H9 (cell line): ENCODE measurements around the gene CAMTA1. TPM values are rescaled to one million over a fixed set of nuclear protein-coding genes. Genes with fewer than 3 reads are reported as not detected.

Experiments used
- DNase-seq: peaks from one replicate; pipeline ENCODE4 v3.0.0-alpha.2; 2017
- H2AFZ ChIP-seq: one replicate; pipeline ENCODE4 v1.6.1; 2013; ENCODE audit warnings: mild to moderate bottlenecking, low read length, control low read depth, moderate library complexity
- H2AK5ac ChIP-seq: 2 replicates; pipeline ENCODE4 v1.6.1; 2013; ENCODE audit warnings: low read length, control low read depth, mixed read lengths; ENCODE audit not compliant: insufficient read length
- H2BK120ac ChIP-seq: one replicate; pipeline ENCODE4 v1.6.1; 2013; ENCODE audit warnings: low read depth, mild to moderate bottlenecking, low read length, control low read depth, inconsistent platforms; ENCODE audit not compliant: poor library complexity, severe bottlenecking
- H2BK12ac ChIP-seq: 2 replicates; pipeline ENCODE4 v1.6.1; 2013; ENCODE audit warnings: low read length, control low read depth, mixed read lengths, low read depth; ENCODE audit not compliant: insufficient read length
- H2BK15ac ChIP-seq: 2 replicates; pipeline ENCODE4 v1.6.1; 2013; ENCODE audit warnings: low read depth, low read length, control low read depth
- H2BK20ac ChIP-seq: one replicate; pipeline ENCODE4 v1.6.1; 2013; ENCODE audit warnings: low read depth, mild to moderate bottlenecking, low read length, control low read depth, inconsistent platforms; ENCODE audit not compliant: poor library complexity, severe bottlenecking
- H2BK5ac ChIP-seq: 2 replicates; pipeline ENCODE4 v1.6.1; 2013; ENCODE audit warnings: low read length, control low read depth, mixed read lengths; ENCODE audit not compliant: insufficient read length
- H3K14ac ChIP-seq: 2 replicates; pipeline ENCODE4 v1.6.1; 2013; ENCODE audit warnings: low read length, control low read depth; ENCODE audit not compliant: insufficient read depth
- H3K18ac ChIP-seq: 2 replicates; pipeline ENCODE4 v1.6.1; 2013; ENCODE audit warnings: low read depth, mild to moderate bottlenecking, mixed read lengths, low read length, control low read depth; ENCODE audit not compliant: insufficient read length
- H3K23ac ChIP-seq: 2 replicates; pipeline ENCODE4 v1.6.1; 2013; ENCODE audit warnings: low read length, control low read depth, mixed read lengths, low read depth; ENCODE audit not compliant: insufficient read length
- H3K23me2 ChIP-seq: 2 replicates; pipeline ENCODE4 v1.6.1; 2013; ENCODE audit warnings: low read depth, mild to moderate bottlenecking, mixed read lengths, low read length, control low read depth; ENCODE audit not compliant: insufficient read length, poor library complexity, severe bottlenecking
- H3K27ac ChIP-seq: 2 replicates; pipeline ENCODE4 v1.5.1; 2013; ENCODE audit warnings: low read length, control low read depth, mixed read lengths, low read depth; ENCODE audit not compliant: insufficient read length
- H3K27me3 ChIP-seq: 2 replicates; pipeline ENCODE4 v1.6.1; 2013; ENCODE audit warnings: low read length, control low read depth, inconsistent platforms; ENCODE audit not compliant: insufficient read depth
- H3K4ac ChIP-seq: 2 replicates; pipeline ENCODE4 v1.6.1; 2013; ENCODE audit warnings: low read depth, mild to moderate bottlenecking, control low read depth, inconsistent platforms, low read length, moderate library complexity
- H3K4me1 ChIP-seq: 2 replicates; pipeline ENCODE4 v1.6.1; 2013; ENCODE audit warnings: low read length, control low read depth, inconsistent platforms; ENCODE audit not compliant: insufficient read depth
- H3K4me2 ChIP-seq: 2 replicates; pipeline ENCODE4 v1.6.1; 2013; ENCODE audit warnings: low read length, control low read depth, mixed read lengths; ENCODE audit not compliant: insufficient read length, insufficient read depth
- H3K56ac ChIP-seq: 2 replicates; pipeline ENCODE4 v1.6.1; 2013; ENCODE audit warnings: low read depth, mild to moderate bottlenecking, mixed read lengths, low read length, control low read depth; ENCODE audit not compliant: insufficient read length
- H3K79me1 ChIP-seq: 2 replicates; pipeline ENCODE4 v1.6.1; 2013; ENCODE audit warnings: low read depth, mild to moderate bottlenecking, moderate library complexity, low read length, control low read depth, inconsistent platforms; ENCODE audit not compliant: insufficient read depth, poor library complexity, severe bottlenecking
- H3K79me2 ChIP-seq: 2 replicates; pipeline ENCODE4 v1.6.1; 2013; ENCODE audit warnings: low read length, control low read depth, inconsistent platforms; ENCODE audit not compliant: insufficient read depth
- H3K9ac ChIP-seq: 2 replicates; pipeline ENCODE4 v1.6.1; 2013; ENCODE audit warnings: low read length, control low read depth, mixed read lengths; ENCODE audit not compliant: insufficient read length; ENCODE audit errors: extremely low read depth
- H3K9me3 ChIP-seq: one replicate; pipeline ENCODE4 v1.6.1; 2013; ENCODE audit warnings: low read depth, low read length, inconsistent platforms; ENCODE audit not compliant: control insufficient read depth
- H3T11ph ChIP-seq: one replicate; pipeline ENCODE4 v1.6.1; 2013; ENCODE audit warnings: mild to moderate bottlenecking, low read length, control low read depth, inconsistent platforms
- H4K20me1 ChIP-seq: one replicate; pipeline ENCODE4 v1.6.1; 2013; ENCODE audit not compliant: control insufficient read depth, insufficient read length, insufficient read depth
- H4K5ac ChIP-seq: 2 replicates; pipeline ENCODE4 v1.6.1; 2013; ENCODE audit warnings: low read depth, mild to moderate bottlenecking, mixed read lengths, low read length, control low read depth; ENCODE audit not compliant: insufficient read length
- H4K8ac ChIP-seq: replicated peaks from 2 replicates; pipeline ENCODE4 v1.6.1; 2013; ENCODE audit warnings: low read length, control low read depth, mixed read lengths, low read depth; ENCODE audit not compliant: insufficient read length
- H4K91ac ChIP-seq: 2 replicates; pipeline ENCODE4 v1.6.1; 2013; ENCODE audit warnings: low read depth, mild to moderate bottlenecking, moderate library complexity, mixed read lengths, low read length, control low read depth; ENCODE audit not compliant: insufficient read length
- H3K27ac Mint-ChIP-seq, 3 experiments: 2 replicates in 2 of 3; 3 replicates in 1 of 3; pipeline ENCODE4 v1.8.0; 2020 to 2021; ENCODE audit warnings: mixed read lengths in 3 of 3, mild to moderate bottlenecking in 1 of 3, moderate library complexity in 1 of 3
- H3K27me3 Mint-ChIP-seq: 2 replicates; pipeline ENCODE4 v1.8.0; 2021; ENCODE audit warnings: low read depth, mild to moderate bottlenecking, moderate library complexity, mixed read lengths
- H3K36me3 Mint-ChIP-seq, 3 experiments: 2 replicates in 2 of 3; 3 replicates in 1 of 3; pipeline ENCODE4 v1.8.0; 2020 to 2021; ENCODE audit warnings: low read depth in 3 of 3, mixed read lengths in 3 of 3; ENCODE audit not compliant: insufficient read depth in 1 of 3
- H3K4me1 Mint-ChIP-seq, 2 experiments: 2 replicates each; pipeline ENCODE4 v1.8.0; 2020; ENCODE audit warnings: mixed read lengths in 2 of 2
- H3K4me3 Mint-ChIP-seq, 2 experiments: 2 replicates in 1 of 2; 3 replicates in 1 of 2; pipeline ENCODE4 v1.8.0; 2020 to 2021; ENCODE audit warnings: mild to moderate bottlenecking in 2 of 2, mixed read lengths in 2 of 2, moderate library complexity in 1 of 2
- H3K9me3 Mint-ChIP-seq, 2 experiments: 2 replicates in 1 of 2; 3 replicates in 1 of 2; pipeline ENCODE4 v1.8.0; 2020; ENCODE audit warnings: mild to moderate bottlenecking in 2 of 2, mixed read lengths in 2 of 2, moderate library complexity in 1 of 2
- WGBS: extraction: QIAGEN DNeasy Blood & Tissue Kit; methylation state at CpG from one replicate; pipeline ENCODE4 v1.1.7; 2013; ENCODE audit warnings: missing lambda C conversion rate, low lambda C conversion rate, mixed read lengths; ENCODE audit not compliant: insufficient read length; ENCODE audit errors: extremely low coverage; 5-methylcytosine and 5-hydroxymethylcytosine counted together
- total RNA-seq: library from RNA; stranded (reverse); gene quantifications from 2 replicates; pipeline ENCODE4 v1.2.1, GENCODE V29; 2021
- TF ChIP-seq, protein P1 (sequence below): fragments of 200-600 bp; sonication (generic); conservative IDR thresholded peaks from 3 replicates; pipeline ENCODE4 v1.8.0; 2021; ENCODE audit warnings: antibody characterized with exemption, mild to moderate bottlenecking

Gene CAMTA1
- total RNA-seq, 1 experiment from 2014 or later = 115 TPM

DNA sequence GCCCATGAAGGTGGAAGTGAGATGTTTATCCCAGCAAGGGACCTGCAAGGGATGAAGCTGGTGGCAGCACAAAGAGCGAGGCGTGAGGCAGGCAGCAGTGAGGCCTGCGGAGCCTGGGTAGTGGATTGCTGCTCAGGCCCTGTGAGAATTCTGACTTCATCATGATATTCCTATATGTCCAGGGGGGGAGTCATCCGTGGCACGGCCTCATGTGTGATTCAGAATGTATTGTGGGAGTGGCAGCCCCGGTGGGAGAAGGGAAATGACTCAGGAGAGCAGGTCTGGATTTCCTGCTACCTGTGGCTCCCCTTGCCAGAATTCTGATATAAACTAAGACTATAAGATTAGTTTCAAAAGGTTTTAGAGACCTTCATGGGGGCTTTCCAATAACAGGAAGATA lies 240.9 kb downstream of the CAMTA1 start:
- Mint-ChIP-seq H3K9me3 (peaks cover under 1% of the 10 kb centered on the region in 2 experiments; a peak in 1 of 5 replicates), H3K36me3 (no peaks in the 10 kb centered on the region), H3K27ac (peak overlapping the region in 2 of 3 experiments; percentile 62 to 71; a peak in 1 of 7 replicates), H3K4me3 (no peak overlapping the region), H3K4me1 (peaks cover 9 to 13% of the 10 kb centered on the region in 2 experiments), H3K27me3 (peaks cover under 1% of the 10 kb centered on the region; the same call in 1 of the 2 replicates)
- Histone ChIP-seq H4K5ac (no peak overlapping the region), H4K8ac (no peak overlapping the region), H4K91ac (no peak overlapping the region), H3K4ac (no peak overlapping the region), H2BK20ac (no peak overlapping the region), H3T11ph (no peak overlapping the region), H2AFZ (no peak overlapping the region), H2BK120ac (no peak overlapping the region), H2BK5ac (no peak overlapping the region), H2AK5ac (no peak overlapping the region), H3K79me2 (no peaks in the 10 kb centered on the region), H2BK12ac (no peak overlapping the region), H3K23ac (no peak overlapping the region), H3K23me2 (no peaks in the 10 kb centered on the region), H3K79me1 (no peaks in the 10 kb centered on the region), H3K4me1 (peaks cover 3% of the 10 kb centered on the region), H3K56ac (no peak overlapping the region), H3K27me3 (no peaks in the 10 kb centered on the region), H3K27ac (no peak overlapping the region), H2BK15ac (no peak overlapping the region), H3K14ac (no peak overlapping the region; the same call in 1 of the 2 replicates), H3K18ac (no peak overlapping the region), H3K4me2 (no peak overlapping the region), H4K20me1 (no peaks in the 10 kb centered on the region), H3K9me3 (no peaks in the 10 kb centered on the region), H3K9ac (no peak overlapping the region)
- TF ChIP-seq, protein P1, sequence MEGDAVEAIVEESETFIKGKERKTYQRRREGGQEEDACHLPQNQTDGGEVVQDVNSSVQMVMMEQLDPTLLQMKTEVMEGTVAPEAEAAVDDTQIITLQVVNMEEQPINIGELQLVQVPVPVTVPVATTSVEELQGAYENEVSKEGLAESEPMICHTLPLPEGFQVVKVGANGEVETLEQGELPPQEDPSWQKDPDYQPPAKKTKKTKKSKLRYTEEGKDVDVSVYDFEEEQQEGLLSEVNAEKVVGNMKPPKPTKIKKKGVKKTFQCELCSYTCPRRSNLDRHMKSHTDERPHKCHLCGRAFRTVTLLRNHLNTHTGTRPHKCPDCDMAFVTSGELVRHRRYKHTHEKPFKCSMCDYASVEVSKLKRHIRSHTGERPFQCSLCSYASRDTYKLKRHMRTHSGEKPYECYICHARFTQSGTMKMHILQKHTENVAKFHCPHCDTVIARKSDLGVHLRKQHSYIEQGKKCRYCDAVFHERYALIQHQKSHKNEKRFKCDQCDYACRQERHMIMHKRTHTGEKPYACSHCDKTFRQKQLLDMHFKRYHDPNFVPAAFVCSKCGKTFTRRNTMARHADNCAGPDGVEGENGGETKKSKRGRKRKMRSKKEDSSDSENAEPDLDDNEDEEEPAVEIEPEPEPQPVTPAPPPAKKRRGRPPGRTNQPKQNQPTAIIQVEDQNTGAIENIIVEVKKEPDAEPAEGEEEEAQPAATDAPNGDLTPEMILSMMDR = no peak
- no CpG with 5 or more reads among the region's 6 CpGs for WGBS
- no peak for DNase-seq
